ENCODE data around the gene GTF2A1L.
A peak's percentile ranks its signal among the peaks of the same experiment; 100 is the strongest.

GRCh38 chr2:48572816-48573215, 44.8 kb upstream of the GTF2A1L start:
- TF ChIP-seq, protein P1, sequence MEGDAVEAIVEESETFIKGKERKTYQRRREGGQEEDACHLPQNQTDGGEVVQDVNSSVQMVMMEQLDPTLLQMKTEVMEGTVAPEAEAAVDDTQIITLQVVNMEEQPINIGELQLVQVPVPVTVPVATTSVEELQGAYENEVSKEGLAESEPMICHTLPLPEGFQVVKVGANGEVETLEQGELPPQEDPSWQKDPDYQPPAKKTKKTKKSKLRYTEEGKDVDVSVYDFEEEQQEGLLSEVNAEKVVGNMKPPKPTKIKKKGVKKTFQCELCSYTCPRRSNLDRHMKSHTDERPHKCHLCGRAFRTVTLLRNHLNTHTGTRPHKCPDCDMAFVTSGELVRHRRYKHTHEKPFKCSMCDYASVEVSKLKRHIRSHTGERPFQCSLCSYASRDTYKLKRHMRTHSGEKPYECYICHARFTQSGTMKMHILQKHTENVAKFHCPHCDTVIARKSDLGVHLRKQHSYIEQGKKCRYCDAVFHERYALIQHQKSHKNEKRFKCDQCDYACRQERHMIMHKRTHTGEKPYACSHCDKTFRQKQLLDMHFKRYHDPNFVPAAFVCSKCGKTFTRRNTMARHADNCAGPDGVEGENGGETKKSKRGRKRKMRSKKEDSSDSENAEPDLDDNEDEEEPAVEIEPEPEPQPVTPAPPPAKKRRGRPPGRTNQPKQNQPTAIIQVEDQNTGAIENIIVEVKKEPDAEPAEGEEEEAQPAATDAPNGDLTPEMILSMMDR (IDR thresholded peaks at IDR 0.05 in 8 of 11, conservative IDR thresholded peaks at IDR 0.05 in 3 of 11): no peak
- no peak for TF ChIP-seq POLR2A (IDR thresholded peaks at IDR 0.05)
- peak in 2 of 3 donors; percentile 10 to 23 for TF ChIP-seq POLR2AphosphoS5 (IDR thresholded peaks at IDR 0.05)
